AG10803 (cell line): Measurements from ENCODE around the gene CDH22.
A peak's percentile ranks its signal among the peaks of the same experiment; 100 is the strongest.

Experiments used
- DNase-seq: peaks from one replicate; pipeline ENCODE4 v3.0.0; 2010; ENCODE audit warnings: low read depth
- H3K4me3 ChIP-seq: 2 replicates; pipeline ENCODE4 v1.5.1; 2011; ENCODE audit warnings: mild to moderate bottlenecking, low read length, control low read depth
- TF ChIP-seq, protein P1 (sequence below): conservative IDR thresholded peaks from 2 replicates; pipeline ENCODE4 v1.5.1; 2011; ENCODE audit warnings: mild to moderate bottlenecking, low read length, control low read depth, inconsistent platforms

The CDH22 gene

DNA sequence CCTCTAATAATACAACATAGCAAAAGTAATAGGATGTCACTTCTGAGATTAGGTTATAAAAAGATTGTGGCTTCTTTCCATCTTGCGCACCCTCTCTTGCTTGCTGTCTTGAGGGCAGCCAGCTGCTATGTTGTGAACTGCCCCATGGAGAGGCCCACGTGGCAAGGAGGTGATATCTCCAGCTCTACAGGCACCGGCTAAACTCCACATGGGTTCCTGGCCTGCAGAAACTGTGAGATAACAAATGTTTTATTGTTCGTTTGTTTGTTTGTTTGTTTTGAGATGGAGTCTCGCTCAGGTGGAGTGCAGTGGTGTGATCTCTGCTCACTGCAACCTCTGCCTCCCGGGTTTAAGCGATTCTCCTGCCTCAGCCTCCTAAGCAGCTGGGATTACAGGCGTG is 152.2 kb downstream of the CDH22 start:
- DNase-seq: no peak
- TF ChIP-seq, protein P1, sequence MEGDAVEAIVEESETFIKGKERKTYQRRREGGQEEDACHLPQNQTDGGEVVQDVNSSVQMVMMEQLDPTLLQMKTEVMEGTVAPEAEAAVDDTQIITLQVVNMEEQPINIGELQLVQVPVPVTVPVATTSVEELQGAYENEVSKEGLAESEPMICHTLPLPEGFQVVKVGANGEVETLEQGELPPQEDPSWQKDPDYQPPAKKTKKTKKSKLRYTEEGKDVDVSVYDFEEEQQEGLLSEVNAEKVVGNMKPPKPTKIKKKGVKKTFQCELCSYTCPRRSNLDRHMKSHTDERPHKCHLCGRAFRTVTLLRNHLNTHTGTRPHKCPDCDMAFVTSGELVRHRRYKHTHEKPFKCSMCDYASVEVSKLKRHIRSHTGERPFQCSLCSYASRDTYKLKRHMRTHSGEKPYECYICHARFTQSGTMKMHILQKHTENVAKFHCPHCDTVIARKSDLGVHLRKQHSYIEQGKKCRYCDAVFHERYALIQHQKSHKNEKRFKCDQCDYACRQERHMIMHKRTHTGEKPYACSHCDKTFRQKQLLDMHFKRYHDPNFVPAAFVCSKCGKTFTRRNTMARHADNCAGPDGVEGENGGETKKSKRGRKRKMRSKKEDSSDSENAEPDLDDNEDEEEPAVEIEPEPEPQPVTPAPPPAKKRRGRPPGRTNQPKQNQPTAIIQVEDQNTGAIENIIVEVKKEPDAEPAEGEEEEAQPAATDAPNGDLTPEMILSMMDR: no peak
- no peak overlapping the region for H3K4me3 ChIP-seq

DNA sequence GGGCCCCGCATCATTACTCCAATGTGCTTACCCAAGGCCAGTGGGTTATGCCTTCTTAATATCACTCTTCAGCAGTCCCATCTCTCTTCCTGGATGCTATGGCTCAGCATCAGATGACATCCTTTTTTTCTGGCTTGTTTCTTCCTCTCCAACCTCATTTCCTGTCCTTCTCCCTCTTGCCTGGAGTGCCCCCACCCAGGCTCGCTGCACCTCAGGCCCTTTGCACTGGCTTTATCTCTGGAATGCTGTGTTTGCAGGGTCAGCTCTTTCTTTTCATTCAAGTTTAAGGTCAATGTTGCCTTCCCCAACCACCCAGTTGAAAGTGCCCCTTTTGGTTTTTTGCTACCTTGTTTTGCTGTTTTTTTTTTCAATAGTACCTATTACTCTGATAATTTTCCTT is 153.5 kb downstream of the CDH22 start:
- no peak overlapping the region for H3K4me3 ChIP-seq
- no peak for DNase-seq
- TF ChIP-seq, protein P1: no peak

DNA sequence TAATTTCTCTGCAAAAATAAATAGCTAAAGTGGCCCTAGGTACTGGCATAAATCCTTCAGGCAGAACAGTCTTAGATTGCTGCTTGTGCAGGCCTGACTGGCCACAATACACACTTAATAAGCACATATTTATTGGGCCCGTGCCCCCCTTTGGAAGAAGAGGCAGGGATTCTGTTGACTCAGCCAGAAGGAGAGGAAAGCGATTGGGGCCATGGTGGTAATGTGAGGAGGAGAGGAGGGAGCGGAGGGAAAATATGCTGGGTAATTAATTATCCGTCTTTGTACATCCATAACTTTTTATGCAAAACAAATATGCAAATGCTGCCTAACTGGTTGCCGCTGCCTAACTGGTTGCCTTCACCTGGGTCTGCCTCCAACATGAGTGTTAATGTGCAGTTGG is 154.0 kb downstream of the CDH22 start:
- TF ChIP-seq, protein P1: no peak
- no peak overlapping the region for H3K4me3 ChIP-seq
- no peak for DNase-seq

DNA sequence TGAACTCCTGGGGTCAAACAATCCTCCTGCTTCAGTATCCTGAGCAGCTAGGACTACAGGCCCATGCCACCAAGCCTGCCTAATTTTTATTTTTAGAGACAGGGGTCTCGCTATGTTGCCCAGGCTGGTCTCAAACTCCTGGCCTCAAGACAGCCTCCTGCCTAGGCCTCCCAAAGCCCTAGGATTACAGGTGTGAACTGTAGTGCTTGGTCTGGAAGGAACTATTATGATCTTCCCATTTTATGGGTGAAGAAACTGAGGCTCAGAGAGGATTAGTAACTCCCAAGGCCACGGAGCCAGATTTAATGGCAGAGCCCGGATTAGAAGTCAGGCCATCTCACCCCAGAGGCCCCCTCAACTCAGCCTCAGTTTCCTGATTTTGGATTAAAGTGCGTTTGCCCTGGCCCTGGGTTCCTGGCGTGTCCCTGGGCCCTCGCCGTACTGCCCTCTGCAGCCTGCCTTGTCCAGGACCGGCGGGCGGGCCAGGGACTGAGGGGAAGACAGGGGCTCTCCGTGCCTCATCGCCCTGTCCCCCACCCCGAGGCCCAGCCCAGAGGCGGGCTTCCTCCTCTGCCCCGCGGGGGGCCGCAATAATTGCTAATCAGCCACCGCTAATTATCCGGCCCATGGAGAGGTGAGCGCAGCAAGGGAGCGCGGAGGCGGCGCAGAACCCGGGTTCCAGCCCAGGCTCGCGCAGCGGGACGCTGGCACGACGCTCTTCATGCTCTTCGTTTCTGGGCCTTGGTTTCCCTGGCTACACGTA is 155.3 kb downstream of the CDH22 start:
- TF ChIP-seq, protein P1: no peak

DNA sequence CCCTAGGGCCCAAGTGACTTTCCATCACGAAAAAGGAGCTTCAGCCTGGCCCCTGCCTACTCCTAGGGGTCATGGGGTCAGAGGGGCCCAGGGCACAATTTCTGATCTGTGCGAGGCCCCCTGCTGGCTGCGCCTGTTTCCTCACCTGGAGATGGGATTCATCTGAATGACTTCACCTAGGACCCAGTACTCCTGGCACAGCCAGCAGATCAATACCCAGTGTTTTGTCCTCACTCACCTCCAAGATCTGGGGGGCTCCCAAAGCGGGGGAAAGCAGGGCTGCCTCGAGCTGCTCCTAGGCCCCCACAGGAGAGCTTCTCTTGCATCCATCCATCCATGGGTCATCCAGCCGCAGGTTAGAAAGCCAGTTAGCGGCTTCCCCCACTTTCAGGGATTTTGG is 156.4 kb downstream of the CDH22 start:
- no peak for DNase-seq
- TF ChIP-seq, protein P1: peak; percentile 29
- no peak overlapping the region for H3K4me3 ChIP-seq

More for the DNA sequence above, 155.3 kb downstream of the CDH22 start:
- no peak overlapping the region for H3K4me3 ChIP-seq
- no peak for DNase-seq

DNA sequence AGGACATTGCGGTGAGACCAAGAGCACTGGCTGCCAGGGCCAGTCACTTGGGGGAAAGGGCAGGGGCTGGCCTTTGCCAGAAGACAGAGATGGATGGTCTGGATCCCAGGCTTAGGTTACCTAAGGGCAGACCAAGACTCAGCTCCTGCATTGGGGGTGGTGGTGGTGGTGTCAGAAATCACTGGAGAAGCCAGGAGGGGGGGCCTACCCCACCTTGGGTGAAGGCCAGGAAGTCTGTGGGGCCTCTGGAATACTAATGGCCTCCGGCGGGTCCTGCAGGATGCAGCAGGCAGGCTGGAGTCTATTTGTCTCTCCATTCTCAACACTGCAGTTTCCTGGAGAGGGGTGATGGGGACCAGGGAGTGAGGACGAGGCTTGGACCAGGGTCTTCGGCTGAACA is 157.4 kb downstream of the CDH22 start:
- TF ChIP-seq, protein P1: no peak
- DNase-seq: no peak
- H3K4me3 ChIP-seq: no peak overlapping the region

DNA sequence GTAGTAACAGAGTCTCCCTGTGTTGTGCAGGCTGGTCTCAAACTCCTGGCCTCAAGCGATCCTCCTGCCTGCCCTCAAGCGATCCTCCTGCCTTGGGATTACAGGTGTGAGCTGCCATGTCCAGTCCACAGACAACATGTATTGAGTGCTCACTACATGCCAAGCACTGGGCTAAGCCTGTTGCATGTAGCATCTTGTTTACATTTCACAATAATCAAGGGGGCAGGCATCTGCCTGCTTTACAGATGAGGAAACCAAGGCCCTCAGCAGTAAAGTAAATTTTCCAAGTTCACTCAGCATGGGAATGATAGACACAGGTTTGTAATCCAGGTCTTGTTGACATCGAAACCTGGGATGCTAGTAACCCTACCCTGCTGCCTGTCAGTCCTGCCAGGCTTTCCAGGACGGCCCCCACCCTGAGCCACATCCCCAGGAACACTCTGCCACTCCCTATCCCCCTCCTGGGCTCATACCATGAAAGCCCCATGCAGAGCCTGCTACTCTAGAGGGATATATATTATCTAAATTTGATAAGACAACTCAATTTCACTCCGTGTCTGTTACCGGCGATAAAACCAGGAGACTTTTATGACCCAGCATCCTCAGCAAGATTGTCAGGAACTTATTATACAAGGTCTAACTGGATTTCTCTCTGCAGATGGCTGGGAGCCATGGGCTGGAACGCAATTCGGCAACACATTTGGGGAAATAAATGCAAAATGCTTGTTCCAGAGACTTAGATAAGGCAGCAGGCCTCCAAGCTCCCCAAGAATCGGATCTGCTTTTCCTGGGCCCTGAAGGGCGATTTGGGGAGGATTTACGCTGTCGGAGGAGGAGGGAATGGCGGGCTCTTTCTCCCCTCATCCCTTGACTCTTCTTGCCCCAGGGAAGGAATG is 159.7 kb downstream of the CDH22 start:
- no peak overlapping the region for H3K4me3 ChIP-seq
- no peak for DNase-seq
- TF ChIP-seq, protein P1: no peak
